DND-41 (cell line): ENCODE measurements around the gene HEBP1.

Source experiments
- ATAC-seq: fragments of 200-7000 bp; cut with Tn5 transposase; 3 replicates; pipeline ENCODE4 v1.9.1; 2021; ENCODE audit warnings: low read depth; ENCODE audit not compliant: insufficient read depth
- DNase-seq: peaks from one replicate; pipeline ENCODE4 v3.0.0-alpha.2; 2020
- H2AFZ ChIP-seq: 2 replicates; pipeline ENCODE4 v1.6.0; 2012; ENCODE audit warnings: low read depth, low read length
- H3K27ac ChIP-seq: 2 replicates; pipeline ENCODE4 v1.5.1; 2012; ENCODE audit warnings: low read length, inconsistent platforms
- H3K27me3 ChIP-seq: fragments of 200-600 bp; sonication (generic); 2 replicates; pipeline ENCODE4 v1.6.0; 2012; ENCODE audit warnings: low read length, mild to moderate bottlenecking, inconsistent platforms; ENCODE audit not compliant: insufficient read depth, poor library complexity
- H3K36me3 ChIP-seq: 2 replicates; pipeline ENCODE4 v1.5.1; 2012; ENCODE audit warnings: low read length, inconsistent platforms; ENCODE audit not compliant: insufficient read depth
- H3K4me1 ChIP-seq: 2 replicates; pipeline ENCODE4 v1.5.1; 2012; ENCODE audit warnings: mild to moderate bottlenecking, low read length; ENCODE audit not compliant: insufficient read depth
- H3K4me2 ChIP-seq: 2 replicates; pipeline ENCODE4 v1.6.0; 2012; ENCODE audit warnings: mild to moderate bottlenecking, moderate library complexity, low read length, inconsistent platforms; ENCODE audit not compliant: insufficient read depth
- H3K4me3 ChIP-seq, 2 experiments: fragments of 200-600 bp in 1 of 2; shearing (Covaris generic) in 1 of 2; 2 replicates each; pipeline ENCODE4 v1.5.1; 2012 to 2016; ENCODE audit warnings: inconsistent platforms in 2 of 2, low read length in 2 of 2, mild to moderate bottlenecking in 2 of 2, low read depth in 1 of 2, moderate library complexity in 1 of 2
- H3K79me2 ChIP-seq: 2 replicates; pipeline ENCODE4 v1.6.0; 2012; ENCODE audit warnings: low read length, inconsistent platforms; ENCODE audit not compliant: insufficient read depth
- H3K9ac ChIP-seq: 2 replicates; pipeline ENCODE4 v1.6.0; 2012; ENCODE audit warnings: low read depth, mild to moderate bottlenecking, inconsistent platforms, low read length, moderate library complexity
- H3K9me3 ChIP-seq: 2 replicates; pipeline ENCODE4 v1.5.1; 2012; ENCODE audit warnings: low read length, moderate library complexity, mild to moderate bottlenecking, inconsistent platforms; ENCODE audit not compliant: insufficient read depth, severe bottlenecking
- H4K20me1 ChIP-seq: 2 replicates; pipeline ENCODE4 v1.6.0; 2012; ENCODE audit warnings: low read length; ENCODE audit not compliant: insufficient read depth
- EZH2 ChIP-seq: IDR thresholded peaks from 3 replicates; pipeline ENCODE4 v1.6.1; 2012; ENCODE audit warnings: borderline replicate concordance, low read depth, mild to moderate bottlenecking, moderate library complexity, low read length, inconsistent platforms; ENCODE audit not compliant: severe bottlenecking
- TF ChIP-seq, protein P1 (sequence below): IDR thresholded peaks from 2 replicates; pipeline ENCODE4 v1.5.1; 2012; ENCODE audit warnings: borderline replicate concordance, low read length, moderate library complexity, mild to moderate bottlenecking; ENCODE audit not compliant: poor library complexity, severe bottlenecking; ENCODE audit errors: extremely low read depth

HEBP1 gene

DNA sequence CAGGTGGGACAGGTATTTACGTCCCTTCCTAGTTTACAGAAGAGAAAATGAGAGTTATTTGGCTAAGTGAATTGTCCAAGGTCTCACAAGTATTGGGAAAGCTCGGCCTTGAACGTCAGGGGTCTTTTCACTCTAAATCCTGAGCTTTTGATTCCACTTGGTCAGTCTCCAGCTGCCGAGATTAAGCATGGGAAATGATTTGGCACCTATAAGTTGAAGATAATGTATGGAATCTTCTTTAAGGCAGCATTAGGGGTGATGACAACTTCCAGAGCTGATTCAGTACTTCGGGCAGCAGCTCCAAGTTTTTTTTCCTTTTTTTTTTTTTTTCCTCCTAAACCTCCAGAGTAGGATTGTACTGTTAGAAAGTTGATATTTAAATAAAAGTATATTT, 44.8 kb upstream of the HEBP1 start:
- Histone ChIP-seq H3K4me1 (no peaks in the 10 kb centered on the region), H3K27me3 (peaks cover 16% of the 10 kb centered on the region), H4K20me1 (no peaks in the 10 kb centered on the region), H3K79me2 (no peaks in the 10 kb centered on the region), H3K9ac (no peak overlapping the region), H2AFZ (no peak overlapping the region), H3K36me3 (no peaks in the 10 kb centered on the region), H3K4me3 (no peak overlapping the region), H3K9me3 (no peaks in the 10 kb centered on the region), H3K4me2 (no peak overlapping the region), H3K27ac (no peak overlapping the region)
- DNase-seq (no peak), ATAC-seq (no peak)
- TF ChIP-seq EZH2, result no peak
- TF ChIP-seq, protein P1, sequence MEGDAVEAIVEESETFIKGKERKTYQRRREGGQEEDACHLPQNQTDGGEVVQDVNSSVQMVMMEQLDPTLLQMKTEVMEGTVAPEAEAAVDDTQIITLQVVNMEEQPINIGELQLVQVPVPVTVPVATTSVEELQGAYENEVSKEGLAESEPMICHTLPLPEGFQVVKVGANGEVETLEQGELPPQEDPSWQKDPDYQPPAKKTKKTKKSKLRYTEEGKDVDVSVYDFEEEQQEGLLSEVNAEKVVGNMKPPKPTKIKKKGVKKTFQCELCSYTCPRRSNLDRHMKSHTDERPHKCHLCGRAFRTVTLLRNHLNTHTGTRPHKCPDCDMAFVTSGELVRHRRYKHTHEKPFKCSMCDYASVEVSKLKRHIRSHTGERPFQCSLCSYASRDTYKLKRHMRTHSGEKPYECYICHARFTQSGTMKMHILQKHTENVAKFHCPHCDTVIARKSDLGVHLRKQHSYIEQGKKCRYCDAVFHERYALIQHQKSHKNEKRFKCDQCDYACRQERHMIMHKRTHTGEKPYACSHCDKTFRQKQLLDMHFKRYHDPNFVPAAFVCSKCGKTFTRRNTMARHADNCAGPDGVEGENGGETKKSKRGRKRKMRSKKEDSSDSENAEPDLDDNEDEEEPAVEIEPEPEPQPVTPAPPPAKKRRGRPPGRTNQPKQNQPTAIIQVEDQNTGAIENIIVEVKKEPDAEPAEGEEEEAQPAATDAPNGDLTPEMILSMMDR, result no peak

DNA sequence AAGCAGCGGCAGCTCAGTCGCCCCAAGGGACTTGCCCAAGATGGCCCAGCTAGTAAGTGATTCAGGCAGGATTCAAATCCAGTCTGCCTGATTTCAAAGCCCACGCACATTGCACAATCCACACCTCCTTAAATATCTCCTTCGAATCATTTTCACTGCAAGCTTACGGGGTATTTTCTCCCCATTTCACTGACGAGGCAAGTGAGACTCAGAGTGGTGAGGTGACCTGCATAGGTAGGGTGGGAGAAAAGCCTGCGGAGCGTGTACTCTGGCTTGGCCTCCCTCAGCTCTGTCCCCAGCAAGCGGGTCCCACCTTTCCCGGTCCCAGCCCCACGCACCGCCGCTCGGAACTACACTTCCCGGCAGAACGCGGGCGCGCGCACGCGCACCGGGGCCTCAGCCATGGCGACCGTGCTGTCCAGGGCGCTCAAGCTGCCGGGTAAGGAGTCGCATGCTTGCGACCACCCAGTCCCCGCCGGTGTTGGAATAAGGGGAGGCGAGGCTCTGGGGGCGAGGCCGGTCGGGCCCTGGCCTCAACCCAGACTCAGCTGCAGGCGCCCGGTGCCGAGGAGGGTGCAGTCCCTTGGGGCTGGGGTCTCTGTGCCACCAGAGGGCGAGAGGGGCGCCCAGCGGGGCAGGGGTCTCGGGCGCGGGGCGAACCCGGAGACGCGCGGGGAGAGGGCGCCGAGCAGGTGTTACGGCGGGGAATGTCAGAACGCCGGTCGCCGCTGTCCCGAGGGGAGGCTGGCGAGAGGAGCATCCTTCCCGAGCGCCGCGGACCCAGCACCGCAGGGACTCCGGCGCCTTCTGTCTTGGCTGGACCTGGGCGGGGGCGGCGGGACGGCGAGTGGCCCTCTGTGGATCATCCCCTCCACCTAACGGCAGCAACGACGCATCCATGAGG, 44.2 kb upstream of the HEBP1 start, which contains the start of gene FAM234B:
Gene FAM234B (plus strand): TSS at position 380 of the 904 bp plus-strand sequence. CDS start 23 bp downstream, at position 403.
- no peaks in the 10 kb centered on the region for H3K79me2 ChIP-seq
- no peaks in the 10 kb centered on the region for H3K4me1 ChIP-seq
- H3K9ac ChIP-seq, result no peak within 1 kb of the TSS
- no peaks in the 10 kb centered on the region for H4K20me1 ChIP-seq
- TF ChIP-seq, protein P1, result no peak
- TF ChIP-seq EZH2, result no peak
- H3K36me3 ChIP-seq, result no peaks in the 10 kb centered on the region
- no peak within 1 kb of the TSS for H3K4me3 ChIP-seq
- no peak for ATAC-seq
- H3K27me3 ChIP-seq, result peaks cover 16% of the 10 kb centered on the region
- no peak within 1 kb of the TSS for H2AFZ ChIP-seq
- no peaks in the 10 kb centered on the region for H3K9me3 ChIP-seq
- DNase-seq, result no peak
- no peak within 1 kb of the TSS for H3K27ac ChIP-seq
- H3K4me2 ChIP-seq, result no peak within 1 kb of the TSS

DNA sequence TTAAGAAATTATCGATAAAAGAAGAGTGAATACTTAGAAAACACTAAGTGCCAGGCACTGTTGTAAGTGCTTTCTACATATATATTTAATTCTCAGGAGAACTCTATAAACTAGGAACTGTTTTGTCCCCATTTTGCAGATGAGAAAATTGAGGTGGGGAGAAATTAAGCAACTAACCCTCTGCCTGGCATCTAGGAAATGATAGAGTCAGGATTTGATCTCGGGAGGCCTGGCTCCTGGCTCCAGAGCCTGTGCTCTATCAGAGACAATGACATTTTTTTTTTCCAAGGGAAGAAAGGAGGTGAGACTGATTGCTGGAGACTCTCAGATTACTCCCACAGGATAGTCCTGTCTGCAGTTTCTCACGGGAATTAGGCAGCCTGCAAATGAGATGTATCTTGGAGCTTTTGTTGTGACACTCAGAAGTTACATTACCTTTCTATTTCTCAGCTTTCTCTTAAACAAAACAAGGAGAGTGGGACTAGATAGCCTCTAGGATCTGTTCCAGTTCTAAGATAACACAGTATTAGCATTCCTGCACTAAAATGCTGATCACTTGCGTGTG, 42.7 kb upstream of the HEBP1 start:
- no peak overlapping the region for H3K27ac ChIP-seq
- no peaks in the 10 kb centered on the region for H4K20me1 ChIP-seq
- ATAC-seq (no peak), DNase-seq (no peak)
- no peak overlapping the region for H2AFZ ChIP-seq
- H3K4me2 ChIP-seq, result no peak overlapping the region
- H3K4me3 ChIP-seq, result no peak overlapping the region
- H3K4me1 ChIP-seq, result no peaks in the 10 kb centered on the region
- TF ChIP-seq, protein P1, result no peak
- TF ChIP-seq EZH2, result no peak
- no peaks in the 10 kb centered on the region for H3K79me2 ChIP-seq
- no peak overlapping the region for H3K9ac ChIP-seq
- no peaks in the 10 kb centered on the region for H3K36me3 ChIP-seq
- H3K9me3 ChIP-seq, result no peaks in the 10 kb centered on the region
- peaks cover 16% of the 10 kb centered on the region for H3K27me3 ChIP-seq
